Measurements from ENCODE around the gene CYP24A1.

The CYP24A1 gene

GRCh38 chr20:54162378-54163009 lies 11.3 kb downstream of the CYP24A1 start:
- DNase-seq = no peak
- H3K27ac Mint-ChIP-seq = no peak overlapping the region

GRCh38 chr20:54161821-54162149 lies 12.0 kb downstream of the CYP24A1 start:
- no peaks in the 10 kb centered on the region for H3K9me3 Mint-ChIP-seq
- no peaks in the 10 kb centered on the region for H3K4me1 Mint-ChIP-seq
- H3K27ac Mint-ChIP-seq = no peak overlapping the region
- no peaks in the 10 kb centered on the region for H3K36me3 Mint-ChIP-seq
- CTCF ChIA-PET = no interaction called here
- DNase-seq = no peak
- no peak overlapping the region for H3K4me3 Mint-ChIP-seq
- peaks cover 43% of the 10 kb centered on the region for H3K27me3 Mint-ChIP-seq

More at GRCh38 chr20:54162378-54163009, 11.3 kb downstream of the CYP24A1 start:
- CTCF ChIA-PET = no interaction called here
- no peaks in the 10 kb centered on the region for H3K36me3 Mint-ChIP-seq
- no peaks in the 10 kb centered on the region for H3K4me1 Mint-ChIP-seq
- no peak overlapping the region for H3K4me3 Mint-ChIP-seq
- H3K27me3 Mint-ChIP-seq = peaks cover 42% of the 10 kb centered on the region
- H3K9me3 Mint-ChIP-seq = no peaks in the 10 kb centered on the region

GRCh38 chr20:54161008-54161820 lies 12.6 kb downstream of the CYP24A1 start:
- Mint-ChIP-seq H3K4me1 (no peaks in the 10 kb centered on the region), H3K36me3 (no peaks in the 10 kb centered on the region), H3K9me3 (no peaks in the 10 kb centered on the region), H3K27ac (no peak overlapping the region), H3K27me3 (peaks cover 43% of the 10 kb centered on the region), H3K4me3 (no peak overlapping the region)
- no peak for DNase-seq
- CTCF ChIA-PET = interaction anchor here (0.9 kb wide), 1 partner anchor 57 kb away, joined by 3 read pairs; no protein-coding TSS in a partner anchor

GRCh38 chr20:54160065-54161007 lies 13.4 kb downstream of the CYP24A1 start:
- DNase-seq = no peak
- Mint-ChIP-seq H3K4me3 (no peak overlapping the region), H3K9me3 (no peaks in the 10 kb centered on the region), H3K27ac (no peak overlapping the region), H3K36me3 (no peaks in the 10 kb centered on the region), H3K27me3 (peaks cover 40% of the 10 kb centered on the region), H3K4me1 (no peaks in the 10 kb centered on the region)
- CTCF ChIA-PET = interaction anchor here (0.9 kb wide), 1 partner anchor 56 kb away, joined by 3 read pairs; no protein-coding TSS in a partner anchor

GRCh38 chr20:54158856-54159418 lies 14.8 kb downstream of the CYP24A1 start:
- Mint-ChIP-seq H3K27me3 (peaks cover 29% of the 10 kb centered on the region), H3K9me3 (no peaks in the 10 kb centered on the region), H3K4me1 (no peaks in the 10 kb centered on the region), H3K27ac (no peak overlapping the region), H3K4me3 (no peak overlapping the region), H3K36me3 (no peaks in the 10 kb centered on the region)
- CTCF ChIA-PET = no interaction called here
- DNase-seq = no peak

GRCh38 chr20:54158226-54158625 lies 15.6 kb downstream of the CYP24A1 start:
- Mint-ChIP-seq H3K27me3 (peaks cover 28% of the 10 kb centered on the region), H3K4me1 (no peaks in the 10 kb centered on the region), H3K36me3 (no peaks in the 10 kb centered on the region), H3K9me3 (no peaks in the 10 kb centered on the region), H3K4me3 (no peak overlapping the region), H3K27ac (no peak overlapping the region)
- DNase-seq = no peak
- CTCF ChIA-PET = no interaction called here

- CTCF ChIA-PET = interaction anchor here (0.6 kb wide), 1 partner anchor 53 kb away, joined by 3 read pairs; no protein-coding TSS in a partner anchor
- no peak for DNase-seq
- Mint-ChIP-seq H3K4me1 (no peaks in the 10 kb centered on the region), H3K27me3 (peaks cover 25% of the 10 kb centered on the region), H3K27ac (no peak overlapping the region), H3K9me3 (no peaks in the 10 kb centered on the region), H3K36me3 (no peaks in the 10 kb centered on the region), H3K4me3 (no peak overlapping the region)
These were observed 16.6 kb downstream of the CYP24A1 start for GRCh38 chr20:54156981-54157835.

- peaks cover 25% of the 10 kb centered on the region for H3K27me3 Mint-ChIP-seq
- CTCF ChIA-PET = interaction anchor here (0.6 kb wide), 1 partner anchor 53 kb away, joined by 3 read pairs; no protein-coding TSS in a partner anchor
These were observed 17.3 kb downstream of the CYP24A1 start for GRCh38 chr20:54156522-54156921.

GRCh38 chr20:54155736-54156317 lies 18.0 kb downstream of the CYP24A1 start:
- Mint-ChIP-seq H3K4me3 (no peak overlapping the region), H3K27ac (no peak overlapping the region), H3K4me1 (no peaks in the 10 kb centered on the region), H3K27me3 (peaks cover 18% of the 10 kb centered on the region), H3K9me3 (no peaks in the 10 kb centered on the region), H3K36me3 (no peaks in the 10 kb centered on the region)
- no peak for DNase-seq
- CTCF ChIA-PET = no interaction called here

More at GRCh38 chr20:54156522-54156921, 17.3 kb downstream of the CYP24A1 start:
- DNase-seq = no peak
- Mint-ChIP-seq H3K27ac (no peak overlapping the region), H3K4me1 (no peaks in the 10 kb centered on the region), H3K36me3 (no peaks in the 10 kb centered on the region), H3K4me3 (no peak overlapping the region), H3K9me3 (no peaks in the 10 kb centered on the region)

GRCh38 chr20:54154439-54154838 lies 19.3 kb downstream of the CYP24A1 start:
- no peak for DNase-seq
- no peaks in the 10 kb centered on the region for H3K36me3 Mint-ChIP-seq
- CTCF ChIA-PET = interaction anchor here (0.7 kb wide), 1 partner anchor 11 kb away, joined by 3 read pairs; no protein-coding TSS in a partner anchor
- H3K4me1 Mint-ChIP-seq = no peaks in the 10 kb centered on the region
- H3K4me3 Mint-ChIP-seq = no peak overlapping the region
- no peak overlapping the region for H3K27ac Mint-ChIP-seq
- peaks cover 16% of the 10 kb centered on the region for H3K27me3 Mint-ChIP-seq
- H3K9me3 Mint-ChIP-seq = no peaks in the 10 kb centered on the region

GRCh38 chr20:54153847-54154246 lies 19.9 kb downstream of the CYP24A1 start:
- H3K4me3 Mint-ChIP-seq = no peak overlapping the region
- peaks cover 16% of the 10 kb centered on the region for H3K27me3 Mint-ChIP-seq
- H3K4me1 Mint-ChIP-seq = no peaks in the 10 kb centered on the region
- H3K36me3 Mint-ChIP-seq = no peaks in the 10 kb centered on the region
- no peak for DNase-seq
- no peak overlapping the region for H3K27ac Mint-ChIP-seq
- CTCF ChIA-PET = no interaction called here
- no peaks in the 10 kb centered on the region for H3K9me3 Mint-ChIP-seq

GRCh38 chr20:54153041-54153327 lies 20.8 kb downstream of the CYP24A1 start:
- Mint-ChIP-seq H3K9me3 (no peaks in the 10 kb centered on the region), H3K27ac (no peak overlapping the region), H3K36me3 (no peaks in the 10 kb centered on the region), H3K4me1 (no peaks in the 10 kb centered on the region), H3K27me3 (peaks cover 16% of the 10 kb centered on the region), H3K4me3 (no peak overlapping the region)
- CTCF ChIA-PET = no interaction called here
- DNase-seq = no peak

All from activated naive CD4-positive, alpha-beta T cell treated with anti-CD3 and anti-CD28 coated beads, Interleukin-2, amount 10 ng/mL, durations not matched to agents 7 days and 5 days (primary cell).